AG09309 (cell line): ENCODE measurements around the gene MRFAP1L1.

Experiments
- DNase-seq: peaks from one replicate; pipeline ENCODE4 v3.0.0-alpha.2; 2010; ENCODE audit warnings: low read depth
- H3K4me3 ChIP-seq: 2 replicates; pipeline ENCODE4 v1.5.1; 2011; ENCODE audit warnings: mild to moderate bottlenecking, low read depth, low read length, moderate library complexity; ENCODE audit not compliant: control insufficient read depth
- CTCF ChIP-seq: IDR thresholded peaks from 2 replicates; pipeline ENCODE4 v1.5.1; 2011; ENCODE audit warnings: mild to moderate bottlenecking, low read depth, low read length, inconsistent platforms; ENCODE audit not compliant: insufficient read depth, control insufficient read depth; ENCODE audit errors: missing control alignments

MRFAP1L1 gene

GRCh38 chr4:6696611-6697010, 13.1 kb downstream of the MRFAP1L1 start:
- no peak overlapping the region for H3K4me3 ChIP-seq
- TF ChIP-seq CTCF = no peak
- DNase-seq = no peak

GRCh38 chr4:6695660-6696610, 13.7 kb downstream of the MRFAP1L1 start:
- no peak for DNase-seq
- H3K4me3 ChIP-seq = no peak overlapping the region
- TF ChIP-seq CTCF = no peak

GRCh38 chr4:6694177-6694901, 15.3 kb downstream of the MRFAP1L1 start:
- TF ChIP-seq CTCF = no peak
- DNase-seq = no peak
- H3K4me3 ChIP-seq = no peak overlapping the region

GRCh38 chr4:6693231-6694176, 16.2 kb downstream of the MRFAP1L1 start, which contains the start of gene S100P:
Gene S100P, plus strand, starts transcription at chr4:6693878. Its CDS starts 55 bp downstream, at chr4:6693933.
- no peak for DNase-seq
- H3K4me3 ChIP-seq = no peak within 1 kb of the TSS
- TF ChIP-seq CTCF = no peak

GRCh38 chr4:6692806-6693205, 16.9 kb downstream of the MRFAP1L1 start:
- no peak for TF ChIP-seq CTCF
- peak; percentile 24 for DNase-seq
- no peak overlapping the region for H3K4me3 ChIP-seq

GRCh38 chr4:6692379-6692778, 17.3 kb downstream of the MRFAP1L1 start:
- H3K4me3 ChIP-seq = no peak overlapping the region
- DNase-seq = no peak
- no peak for TF ChIP-seq CTCF
